HPDE6-E6E7 (cell line): ENCODE results near the gene TADA1.
"Not testable (repeated sequence)": the region's sequence is repeated elsewhere in the genome, so short reads cannot be mapped to it uniquely, and the experiment has no call there.

Experiments used
- DNase-seq: peaks from one replicate; pipeline ENCODE4 v3.0.0; 2011; ENCODE audit warnings: missing footprints; ENCODE audit errors: extremely low spot score

The TADA1 gene

DNA sequence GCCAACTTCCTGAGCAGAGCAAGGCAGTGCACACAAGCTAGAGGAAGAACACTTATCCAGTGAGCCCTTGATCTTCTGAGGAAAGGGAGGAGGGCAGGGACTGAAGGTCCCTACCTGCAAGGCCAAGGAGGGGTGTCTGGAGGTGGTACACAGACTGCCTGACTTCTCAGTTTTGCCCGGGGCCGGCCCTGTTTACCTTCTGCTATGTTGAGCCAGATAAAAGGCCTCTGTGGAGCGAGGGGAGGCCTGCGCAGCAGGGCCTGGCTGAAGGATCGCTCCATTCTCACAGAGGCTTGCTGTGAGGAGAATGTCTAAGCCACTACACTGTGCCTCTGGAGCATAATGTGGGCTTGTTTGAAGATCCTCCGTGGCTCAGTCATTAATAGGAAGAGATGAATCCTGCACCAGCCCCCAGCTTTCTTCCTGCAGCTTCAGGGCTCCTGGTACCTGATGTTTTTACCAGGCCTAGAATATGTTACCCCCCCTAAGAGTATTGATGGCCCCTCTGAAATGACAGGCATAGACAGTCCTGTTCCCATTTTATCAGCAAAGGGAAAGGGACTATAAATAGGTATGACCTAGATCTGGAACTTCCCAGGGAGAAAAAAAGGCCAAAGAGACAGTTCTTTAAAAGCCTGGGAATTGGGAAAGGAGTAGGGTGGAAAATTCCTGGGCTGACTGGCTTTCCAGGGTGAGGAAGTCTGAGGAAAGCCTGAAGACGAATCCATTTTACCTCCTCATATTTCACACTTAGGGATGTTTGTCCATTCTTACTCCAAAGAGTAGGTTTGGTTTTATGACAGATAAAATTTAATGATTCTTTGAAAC lies 32.1 kb downstream of the TADA1 start:
- no peak for DNase-seq

- no peak for DNase-seq
Observed at GRCh38 chr1:166843322-166843721, 32.7 kb downstream of the TADA1 start.

DNA sequence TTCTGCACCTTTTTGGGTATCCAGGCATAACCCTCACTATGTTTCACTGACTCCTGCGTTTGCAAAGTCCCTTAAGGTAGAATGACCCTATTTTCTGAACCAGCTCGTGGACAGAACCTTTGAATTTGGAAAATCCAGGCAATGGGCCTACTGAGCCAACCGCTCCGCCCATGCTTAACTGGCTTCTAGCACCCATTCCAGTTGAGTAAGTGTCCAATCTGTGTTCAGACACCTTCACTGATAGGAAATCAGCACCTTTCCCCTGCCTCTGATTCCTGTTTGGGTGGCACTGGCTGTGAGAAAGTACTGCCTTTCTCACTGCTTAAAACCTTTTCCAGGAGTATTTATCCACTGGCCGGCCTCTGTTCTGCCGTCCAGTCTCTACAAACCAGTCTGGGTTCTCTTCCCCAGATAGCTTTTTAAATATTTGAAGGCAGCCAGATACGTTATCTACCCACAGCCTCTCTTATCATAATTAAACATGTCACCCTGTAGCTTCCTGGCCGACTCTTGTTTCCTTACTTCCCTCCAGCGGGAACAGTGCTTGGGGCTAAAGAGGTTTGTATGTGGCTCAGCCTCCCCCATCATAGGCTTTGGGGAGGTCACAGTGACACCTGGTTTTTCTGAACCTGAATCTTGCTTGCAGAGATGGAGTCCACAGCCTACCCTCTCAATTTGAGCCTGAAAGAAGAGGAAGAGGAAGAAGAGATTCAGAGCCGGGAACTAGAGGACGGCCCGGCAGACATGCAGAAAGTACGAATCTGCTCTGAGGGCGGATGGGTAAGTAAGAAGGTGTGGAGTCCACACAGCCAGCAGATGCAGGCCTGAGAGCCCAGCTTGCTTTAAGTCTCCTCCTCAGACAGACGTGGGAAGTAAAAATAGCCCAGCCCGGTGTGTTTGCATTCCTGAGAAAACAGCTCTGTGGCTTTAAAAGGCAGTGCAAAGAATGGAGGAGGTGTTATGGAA lies 35.5 kb downstream of the TADA1 start:
- DNase-seq: no peak

DNA sequence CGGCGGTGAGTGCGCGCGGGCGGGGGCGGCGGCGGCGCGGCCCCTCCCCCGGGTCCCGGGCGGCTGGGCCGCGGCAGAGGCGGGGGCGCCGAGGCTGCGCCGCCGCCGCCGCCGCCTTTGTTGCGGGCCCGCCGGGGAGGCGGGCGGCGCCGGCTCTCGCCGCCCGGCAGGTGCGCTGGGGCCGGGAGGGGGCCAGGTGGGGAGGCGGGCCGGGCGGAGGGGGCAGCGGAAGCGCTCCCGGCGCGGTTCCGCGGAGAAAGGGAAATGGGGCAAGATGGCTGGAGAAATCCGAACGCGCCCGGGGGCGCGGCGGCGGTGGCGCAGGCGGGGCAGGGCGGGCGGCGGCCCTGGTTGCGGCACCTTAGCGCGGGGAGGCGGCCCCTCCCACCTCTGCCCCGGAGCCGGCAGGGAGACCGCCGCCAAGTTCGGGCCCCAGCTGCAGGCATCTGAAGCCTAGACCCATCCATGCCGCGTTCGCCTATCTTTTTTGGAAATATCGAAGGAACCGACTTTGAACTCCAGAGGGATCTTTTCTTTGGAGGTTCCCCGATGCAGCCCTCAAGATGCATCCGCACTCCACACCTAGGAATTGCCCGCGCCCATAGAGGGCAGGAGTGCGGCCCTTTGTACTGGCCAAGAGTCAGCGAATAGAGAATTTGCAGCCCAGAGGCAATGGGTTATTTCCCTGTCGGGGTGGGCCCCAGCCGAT lies 36.3 kb downstream of the TADA1 start:
- peak; percentile 17 for DNase-seq

GRCh38 chr1:166838766-166839599 lies 37.1 kb downstream of the TADA1 start, which contains the start of gene POGK:
Gene POGK (plus strand): TSS chr1:166839475. CDS start chr1:166840957, 1,482 bp downstream.
- peak; percentile 89 for DNase-seq

GRCh38 chr1:166836733-166837132 lies 39.3 kb downstream of the TADA1 start:
- DNase-seq: peak; percentile 14

GRCh38 chr1:166829762-166830161 lies 46.3 kb downstream of the TADA1 start:
- not testable (repeated sequence) for DNase-seq

GRCh38 chr1:166827426-166827825 lies 48.6 kb downstream of the TADA1 start:
- DNase-seq: no peak

GRCh38 chr1:166822385-166822784 lies 53.7 kb downstream of the TADA1 start:
- DNase-seq: no peak

- DNase-seq: no peak
Observed at GRCh38 chr1:166819974-166820373, 56.1 kb downstream of the TADA1 start.

GRCh38 chr1:166814611-166815010 lies 61.5 kb downstream of the TADA1 start:
- DNase-seq: no peak

DNA sequence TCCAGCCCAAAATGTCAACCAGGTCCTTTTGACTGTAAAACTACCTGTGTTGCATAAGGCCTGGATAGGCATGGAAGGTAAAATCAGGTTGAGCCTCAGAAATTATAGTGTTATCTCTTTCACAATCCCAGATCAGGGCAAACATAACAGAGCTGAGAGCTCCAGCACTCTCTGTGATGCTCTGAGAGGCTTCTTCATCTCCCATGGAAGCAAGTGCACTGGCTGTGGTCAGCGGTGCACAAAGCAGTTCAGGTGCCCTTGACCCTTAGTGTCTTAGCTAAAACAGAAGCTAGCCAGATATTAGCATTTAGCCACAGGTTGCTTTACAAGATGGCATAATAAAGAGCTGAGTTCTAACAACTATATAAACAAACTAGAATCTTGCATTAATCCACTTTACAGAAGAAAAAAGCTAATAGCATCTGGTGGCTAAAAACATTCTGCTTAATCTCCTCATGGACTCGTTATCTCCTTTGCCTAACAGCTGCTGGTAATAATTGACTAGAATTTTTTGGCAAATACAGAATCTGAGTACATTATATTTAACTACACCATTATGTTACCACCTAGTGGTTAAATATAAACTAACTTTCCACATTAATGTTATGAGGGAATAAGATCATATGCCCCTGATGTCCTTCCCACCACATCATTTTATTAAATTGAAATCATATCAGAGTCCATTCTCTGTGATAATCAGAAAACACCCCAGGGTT lies 62.4 kb downstream of the TADA1 start:
- DNase-seq: no peak

GRCh38 chr1:166811691-166812090 lies 64.4 kb downstream of the TADA1 start:
- no peak for DNase-seq

DNA sequence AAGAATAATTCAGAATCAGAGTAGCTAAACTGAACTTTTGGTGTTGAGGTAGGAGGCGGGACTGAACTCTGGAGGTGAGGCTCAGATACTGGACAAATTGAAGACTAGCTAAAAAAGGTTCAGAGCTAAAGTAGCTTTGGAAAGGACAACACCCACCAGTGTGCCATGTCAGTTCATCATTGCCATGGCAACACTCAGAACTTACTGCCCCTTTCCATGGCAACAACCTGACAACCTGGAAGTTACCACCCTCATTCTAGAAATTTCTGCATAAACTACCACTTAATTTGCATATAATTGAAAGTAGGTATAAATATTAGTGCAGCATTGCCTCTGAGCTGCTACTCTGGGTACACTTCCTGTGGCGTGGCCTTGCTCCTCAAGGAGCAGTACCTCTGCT lies 67.1 kb downstream of the TADA1 start:
- DNase-seq: no peak
